Memory B cell (primary cell): ENCODE data around the gene IL36B.

Experiments
- ATAC-seq: fragments of 150-1000 bp; cut with Tn5 transposase; 2 replicates; pipeline ENCODE4 v1.10.0; 2021; ENCODE audit warnings: low read depth, mild to moderate bottlenecking, moderate library complexity
- DNase-seq, 2 donors: peaks; one replicate each; pipeline ENCODE4 v3.0.0; 2022; ENCODE audit warnings: low spot score in 2 of 2
- H3K27ac Mint-ChIP-seq: one replicate; pipeline ENCODE4 v1.8.0; 2022; ENCODE audit warnings: mild to moderate bottlenecking, moderate library complexity, mixed read lengths
- H3K27me3 Mint-ChIP-seq: one replicate; pipeline ENCODE4 v1.8.0; 2022; ENCODE audit warnings: mixed read lengths
- H3K36me3 Mint-ChIP-seq: one replicate; pipeline ENCODE4 v1.8.0; 2022; ENCODE audit warnings: mild to moderate bottlenecking, mixed read lengths
- H3K4me1 Mint-ChIP-seq: one replicate; pipeline ENCODE4 v1.8.0; 2022; ENCODE audit warnings: mixed read lengths
- H3K4me3 Mint-ChIP-seq: one replicate; pipeline ENCODE4 v1.8.0; 2022; ENCODE audit warnings: mild to moderate bottlenecking, moderate library complexity, mixed read lengths
- H3K9me3 Mint-ChIP-seq: one replicate; pipeline ENCODE4 v1.8.0; 2022; ENCODE audit warnings: mixed read lengths

Gene IL36B

GRCh38 chr2:113021312-113021711 is 31.4 kb downstream of the IL36B start:
- peaks cover 43% of the 10 kb centered on the region for H3K27me3 Mint-ChIP-seq

GRCh38 chr2:113018509-113018908 is 34.2 kb downstream of the IL36B start:
- no peak for DNase-seq
- Mint-ChIP-seq H3K4me1 (no peaks in the 10 kb centered on the region), H3K4me3 (no peak overlapping the region), H3K9me3 (peaks cover 14% of the 10 kb centered on the region), H3K27ac (no peak overlapping the region), H3K27me3 (peaks cover 32% of the 10 kb centered on the region), H3K36me3 (peaks cover 10% of the 10 kb centered on the region)
- ATAC-seq, result no peak

More at GRCh38 chr2:113021312-113021711, 31.4 kb downstream of the IL36B start:
- DNase-seq, result no peak
- no peak for ATAC-seq
- Mint-ChIP-seq H3K4me3 (no peak overlapping the region), H3K27ac (no peak overlapping the region), H3K36me3 (peaks cover 10% of the 10 kb centered on the region), H3K9me3 (peaks cover 14% of the 10 kb centered on the region), H3K4me1 (peaks cover 7% of the 10 kb centered on the region)

- H3K9me3 Mint-ChIP-seq, result peaks cover 14% of the 10 kb centered on the region
- ATAC-seq, result no peak
- H3K4me3 Mint-ChIP-seq, result no peak overlapping the region
- no peak overlapping the region for H3K27ac Mint-ChIP-seq
- peaks cover 29% of the 10 kb centered on the region for H3K27me3 Mint-ChIP-seq
- no peak for DNase-seq
- no peaks in the 10 kb centered on the region for H3K4me1 Mint-ChIP-seq
- peaks cover 10% of the 10 kb centered on the region for H3K36me3 Mint-ChIP-seq
Measured at GRCh38 chr2:113015655-113016054, 37.0 kb downstream of the IL36B start.

GRCh38 chr2:113015042-113015441 is 37.6 kb downstream of the IL36B start:
- Mint-ChIP-seq H3K27ac (no peak overlapping the region), H3K36me3 (peaks cover 10% of the 10 kb centered on the region), H3K9me3 (peaks cover 14% of the 10 kb centered on the region), H3K4me1 (no peaks in the 10 kb centered on the region), H3K27me3 (peaks cover 31% of the 10 kb centered on the region), H3K4me3 (no peak overlapping the region)
- no peak for DNase-seq
- no peak for ATAC-seq

- peaks cover 27% of the 10 kb centered on the region for H3K27me3 Mint-ChIP-seq
- H3K4me3 Mint-ChIP-seq, result no peak overlapping the region
- H3K27ac Mint-ChIP-seq, result no peak overlapping the region
- DNase-seq (no peak), ATAC-seq (no peak)
- H3K4me1 Mint-ChIP-seq, result no peaks in the 10 kb centered on the region
- H3K9me3 Mint-ChIP-seq, result peaks cover 10% of the 10 kb centered on the region
- peaks cover 10% of the 10 kb centered on the region for H3K36me3 Mint-ChIP-seq
Measured at GRCh38 chr2:113014067-113014466, 38.6 kb downstream of the IL36B start.

GRCh38 chr2:113013336-113013661 is 39.4 kb downstream of the IL36B start:
- H3K4me3 Mint-ChIP-seq, result no peak overlapping the region
- no peaks in the 10 kb centered on the region for H3K4me1 Mint-ChIP-seq
- H3K27ac Mint-ChIP-seq, result no peak overlapping the region
- H3K9me3 Mint-ChIP-seq, result peaks cover 3% of the 10 kb centered on the region
- DNase-seq (no peak), ATAC-seq (no peak)
- H3K27me3 Mint-ChIP-seq, result peaks cover 22% of the 10 kb centered on the region
- peaks cover 2% of the 10 kb centered on the region for H3K36me3 Mint-ChIP-seq

- peaks cover 2% of the 10 kb centered on the region for H3K9me3 Mint-ChIP-seq
- no peak overlapping the region for H3K27ac Mint-ChIP-seq
- no peak for DNase-seq
- no peak for ATAC-seq
- no peak overlapping the region for H3K4me3 Mint-ChIP-seq
- H3K36me3 Mint-ChIP-seq, result peaks cover 2% of the 10 kb centered on the region
- H3K4me1 Mint-ChIP-seq, result no peaks in the 10 kb centered on the region
- peaks cover 18% of the 10 kb centered on the region for H3K27me3 Mint-ChIP-seq
Measured at GRCh38 chr2:113012436-113013335, 40.0 kb downstream of the IL36B start.

- H3K36me3 Mint-ChIP-seq, result no peaks in the 10 kb centered on the region
- no peak overlapping the region for H3K4me3 Mint-ChIP-seq
- H3K4me1 Mint-ChIP-seq, result no peaks in the 10 kb centered on the region
- no peak for ATAC-seq
- H3K27ac Mint-ChIP-seq, result no peak overlapping the region
- no peaks in the 10 kb centered on the region for H3K9me3 Mint-ChIP-seq
- no peak for DNase-seq
- H3K27me3 Mint-ChIP-seq, result peaks cover 8% of the 10 kb centered on the region
Measured at GRCh38 chr2:113011108-113011507, 41.6 kb downstream of the IL36B start.

GRCh38 chr2:113010088-113010487 is 42.6 kb downstream of the IL36B start:
- H3K36me3 Mint-ChIP-seq, result no peaks in the 10 kb centered on the region
- H3K27me3 Mint-ChIP-seq, result peaks cover 12% of the 10 kb centered on the region
- ATAC-seq, result no peak
- no peak for DNase-seq
- H3K4me3 Mint-ChIP-seq, result no peak overlapping the region
- no peaks in the 10 kb centered on the region for H3K4me1 Mint-ChIP-seq
- H3K9me3 Mint-ChIP-seq, result no peaks in the 10 kb centered on the region
- no peak overlapping the region for H3K27ac Mint-ChIP-seq

GRCh38 chr2:113009622-113010021 is 43.0 kb downstream of the IL36B start:
- Mint-ChIP-seq H3K27me3 (peaks cover 12% of the 10 kb centered on the region), H3K36me3 (no peaks in the 10 kb centered on the region), H3K4me3 (no peak overlapping the region), H3K9me3 (no peaks in the 10 kb centered on the region), H3K27ac (no peak overlapping the region), H3K4me1 (no peaks in the 10 kb centered on the region)
- no peak for DNase-seq
- no peak for ATAC-seq

GRCh38 chr2:113007250-113007649 is 45.4 kb downstream of the IL36B start:
- no peak for ATAC-seq
- Mint-ChIP-seq H3K36me3 (no peaks in the 10 kb centered on the region), H3K27ac (no peak overlapping the region), H3K27me3 (peaks cover 12% of the 10 kb centered on the region), H3K9me3 (no peaks in the 10 kb centered on the region), H3K4me1 (no peaks in the 10 kb centered on the region), H3K4me3 (no peak overlapping the region)
- no peak for DNase-seq

- Mint-ChIP-seq H3K27ac (no peak within 1 kb of the TSS), H3K27me3 (peaks cover 16% of the 10 kb centered on the region), H3K36me3 (peaks cover 5% of the 10 kb centered on the region), H3K9me3 (peaks cover 7% of the 10 kb centered on the region), H3K4me1 (no peaks in the 10 kb centered on the region), H3K4me3 (no peak within 1 kb of the TSS)
- ATAC-seq (no peak), DNase-seq (no peak)
Measured at GRCh38 chr2:113005030-113005509, 47.6 kb downstream of the IL36B start, which contains the start of gene IL36A. IL36A (plus strand) TSS chr2:113005459; CDS start chr2:113005872, 413 bp downstream.

- H3K27me3 Mint-ChIP-seq, result peaks cover 17% of the 10 kb centered on the region
- ATAC-seq, result no peak
- H3K4me1 Mint-ChIP-seq, result no peaks in the 10 kb centered on the region
- H3K27ac Mint-ChIP-seq, result no peak overlapping the region
- H3K36me3 Mint-ChIP-seq, result peaks cover 7% of the 10 kb centered on the region
- DNase-seq, result no peak
- H3K4me3 Mint-ChIP-seq, result no peak overlapping the region
- peaks cover 11% of the 10 kb centered on the region for H3K9me3 Mint-ChIP-seq
Measured at GRCh38 chr2:113002677-113003076, 50.0 kb downstream of the IL36B start.

GRCh38 chr2:113000436-113000835 is 52.2 kb downstream of the IL36B start:
- Mint-ChIP-seq H3K9me3 (peaks cover 11% of the 10 kb centered on the region), H3K4me1 (peaks cover 2% of the 10 kb centered on the region), H3K27ac (no peak overlapping the region), H3K27me3 (peaks cover 14% of the 10 kb centered on the region), H3K4me3 (no peak overlapping the region), H3K36me3 (peaks cover 7% of the 10 kb centered on the region)
- no peak for DNase-seq
- no peak for ATAC-seq

- peaks cover 17% of the 10 kb centered on the region for H3K9me3 Mint-ChIP-seq
- peaks cover 16% of the 10 kb centered on the region for H3K27me3 Mint-ChIP-seq
- no peak for ATAC-seq
- H3K27ac Mint-ChIP-seq, result no peak overlapping the region
- H3K4me3 Mint-ChIP-seq, result no peak overlapping the region
- peaks cover 9% of the 10 kb centered on the region for H3K36me3 Mint-ChIP-seq
- no peak for DNase-seq
- peaks cover 2% of the 10 kb centered on the region for H3K4me1 Mint-ChIP-seq
Measured at GRCh38 chr2:112997151-112997550, 55.5 kb downstream of the IL36B start.
